ENCODE data around the gene N4BP2. TPM values are rescaled to one million over a fixed set of nuclear protein-coding genes. Genes with fewer than 3 reads are reported as not detected.
A peak's percentile ranks its signal among the peaks of the same experiment; 100 is the strongest.

The N4BP2 gene
- total RNA-seq, 2 experiments from 2014 or later = 31.9 to 33.5 TPM

DNA sequence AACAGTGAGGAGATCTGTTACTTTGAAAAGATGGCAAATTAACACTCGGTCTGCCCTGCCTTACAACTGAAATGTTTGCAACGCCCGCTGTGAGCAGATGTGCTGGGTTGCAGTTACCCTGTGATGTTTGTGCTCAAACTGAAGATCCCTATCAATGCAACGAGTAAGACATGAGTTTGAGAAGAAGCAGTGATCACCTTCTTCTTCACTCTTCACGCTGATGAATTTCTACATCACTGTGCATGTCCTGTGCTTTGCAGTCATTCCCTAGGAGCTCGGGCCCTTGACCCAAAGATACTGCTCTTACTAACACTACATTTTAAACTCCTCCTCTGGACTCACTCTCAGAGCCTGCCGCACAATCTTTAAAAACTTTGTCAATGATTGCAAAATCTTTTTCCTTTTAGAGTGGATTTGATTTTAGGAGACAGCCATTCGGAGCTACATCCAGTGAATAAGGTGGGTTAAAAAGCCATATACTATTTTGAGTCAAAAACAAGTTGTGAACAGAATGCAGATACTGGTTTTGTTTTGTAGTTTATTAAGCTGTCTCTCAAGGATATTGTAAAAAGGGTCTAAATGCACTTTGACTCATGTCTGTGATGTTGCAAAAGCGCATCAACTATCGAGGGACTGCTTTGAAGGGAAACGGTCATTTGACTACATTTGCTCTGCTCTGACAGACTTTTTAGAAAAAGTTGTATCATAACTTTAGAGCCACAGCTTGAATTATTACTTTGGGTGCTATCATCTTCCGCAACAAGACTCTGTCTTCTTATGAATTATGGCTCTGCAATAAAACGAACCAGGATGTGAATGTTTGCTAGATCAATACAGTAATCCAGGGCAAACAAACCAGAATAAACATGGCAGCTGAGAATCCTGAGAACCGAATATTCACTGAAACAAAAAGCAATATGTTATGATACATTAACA, 134.5 kb downstream of the N4BP2 start:
- Mint-ChIP-seq H3K4me3 (peak overlapping the region; percentile 93), H3K27me3 (no peaks in the 10 kb centered on the region), H3K27ac (peak overlapping the region; percentile 97), H3K4me1 (peaks cover 73% of the 10 kb centered on the region), H3K36me3 (peaks cover 13% of the 10 kb centered on the region), H3K9me3 (no peaks in the 10 kb centered on the region)
- ATAC-seq (ENCODE audit: low read depth) (peak; percentile 11), DNase-seq (peak; percentile 41)
- POLR2A ChIA-PET = interaction anchor here (0.6 to 11.8 kb wide), 17 partner anchors 6 to 493 kb away, joined by 3 to 146 read pairs (median 10); partner anchors contain the start of genes N4BP2, RHOH and UBE2K

DNA sequence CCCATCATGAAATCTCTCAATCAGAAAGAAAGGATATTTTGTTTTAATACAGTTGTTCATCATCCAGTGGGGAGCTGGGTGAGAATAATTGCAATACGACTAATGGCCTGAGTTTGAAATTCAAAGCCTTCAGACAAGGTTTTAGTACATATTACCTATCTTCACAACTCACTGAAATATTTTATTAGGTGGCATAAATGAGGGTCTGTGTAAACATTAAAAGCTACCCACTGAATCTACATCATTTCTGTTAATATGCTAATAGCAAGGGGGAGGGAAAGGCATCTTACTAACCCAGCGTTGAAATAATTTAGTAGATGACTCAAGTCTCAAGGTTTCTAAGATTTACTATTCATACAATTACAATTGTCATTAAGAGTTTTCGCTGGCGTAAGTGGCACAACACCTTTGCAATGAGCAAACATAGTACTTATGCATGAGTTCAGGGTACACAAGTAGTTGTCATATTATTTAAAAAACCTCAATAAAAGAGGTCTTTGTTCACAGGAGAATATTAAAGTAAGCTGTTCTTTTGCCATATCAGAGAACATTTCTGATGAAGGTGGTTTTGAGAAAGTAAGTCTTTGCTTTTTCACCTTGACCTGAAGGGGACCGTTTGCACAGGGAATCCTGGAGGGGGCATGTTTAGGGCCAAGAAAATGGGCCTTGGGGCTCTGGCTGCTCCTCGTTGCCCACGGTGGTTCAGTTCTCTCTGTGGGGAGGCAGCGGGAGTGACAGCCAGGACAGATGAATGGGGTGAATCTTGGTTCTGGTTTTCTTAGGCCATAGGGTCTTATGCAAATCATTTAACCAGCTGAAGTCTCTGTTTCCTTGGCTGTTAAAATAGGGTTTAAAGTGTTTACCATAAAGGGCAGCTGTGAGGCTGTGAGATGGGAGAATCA, 135.7 kb downstream of the N4BP2 start:
- POLR2A ChIA-PET = interaction anchor here (0.8 to 11.8 kb wide), 15 partner anchors 5 to 135 kb away, joined by 3 to 146 read pairs (median 12); partner anchors contain the start of genes N4BP2 and RHOH
- ATAC-seq (ENCODE audit: low read depth) = no peak
- peaks cover 67% of the 10 kb centered on the region for H3K4me1 Mint-ChIP-seq
- H3K9me3 Mint-ChIP-seq = no peaks in the 10 kb centered on the region
- H3K36me3 Mint-ChIP-seq = peaks cover 12% of the 10 kb centered on the region
- DNase-seq = no peak
- H3K27me3 Mint-ChIP-seq = no peaks in the 10 kb centered on the region
- peak overlapping the region; percentile 93 for H3K4me3 Mint-ChIP-seq
- H3K27ac Mint-ChIP-seq = peak overlapping the region; percentile 97

DNA sequence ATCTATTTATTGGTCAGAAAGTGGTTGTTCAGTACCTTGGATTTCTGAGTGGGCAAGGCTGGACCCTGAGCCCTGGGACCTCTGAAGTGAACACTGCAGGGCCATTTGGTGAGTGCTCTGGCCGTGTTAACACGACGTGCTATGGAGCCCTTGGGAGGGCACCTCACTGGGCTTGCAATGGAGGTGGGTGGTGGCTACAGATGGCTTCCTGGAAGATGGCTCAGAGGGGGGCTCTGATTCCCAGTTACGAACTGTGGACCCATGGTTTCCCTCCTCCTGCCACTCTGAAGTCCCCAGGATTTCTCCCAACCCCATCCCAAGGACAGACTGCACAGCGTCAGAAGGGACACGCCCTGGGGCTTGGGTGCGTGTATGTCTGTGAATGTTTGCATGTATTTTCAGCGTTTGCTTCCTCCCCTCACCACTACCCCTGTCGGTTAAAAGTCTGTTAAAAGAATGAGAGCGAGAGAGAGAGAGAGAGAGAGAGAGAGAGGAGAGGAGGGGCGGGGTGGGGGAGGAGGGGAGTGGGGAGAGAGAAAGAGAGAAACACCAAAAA, 136.4 kb downstream of the N4BP2 start:
- Mint-ChIP-seq H3K27ac (peak overlapping the region; percentile 97), H3K27me3 (no peaks in the 10 kb centered on the region), H3K4me1 (peaks cover 61% of the 10 kb centered on the region), H3K9me3 (no peaks in the 10 kb centered on the region), H3K36me3 (peaks cover 12% of the 10 kb centered on the region), H3K4me3 (peak overlapping the region; percentile 93)
- DNase-seq (peak; percentile 65), ATAC-seq (ENCODE audit: low read depth) (peak; percentile 28)
- POLR2A ChIA-PET = interaction anchor here (0.9 to 11.5 kb wide), 17 partner anchors 6 to 136 kb away, joined by 3 to 360 read pairs (median 14); partner anchors contain the start of gene N4BP2

DNA sequence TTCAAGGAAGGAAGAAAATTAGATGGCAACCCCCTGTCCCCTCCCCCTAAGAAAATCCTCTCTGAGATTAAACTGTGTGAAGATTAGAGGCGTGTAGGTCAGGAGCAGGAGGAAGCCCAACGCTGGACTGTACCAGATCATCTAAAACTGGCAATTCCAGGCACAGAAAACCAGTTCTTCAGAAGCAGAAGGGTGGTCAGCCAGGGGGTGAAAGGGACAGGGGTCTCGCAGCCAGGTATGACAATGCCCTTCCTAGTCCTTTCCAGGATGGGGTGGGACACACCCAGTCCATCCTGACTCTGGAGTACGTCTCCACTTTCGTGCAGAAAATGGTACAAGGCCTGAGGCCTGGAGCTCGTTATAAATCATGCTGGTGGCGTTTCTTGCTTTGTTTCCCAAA, 136.9 kb downstream of the N4BP2 start:
- POLR2A ChIA-PET = interaction anchor here (0.7 to 11.5 kb wide), 10 partner anchors 7 to 137 kb away, joined by 3 to 360 read pairs (median 23); partner anchors contain the start of gene N4BP2
- peak; percentile 9 for ATAC-seq (ENCODE audit: low read depth)
- peaks cover 61% of the 10 kb centered on the region for H3K4me1 Mint-ChIP-seq
- no peaks in the 10 kb centered on the region for H3K27me3 Mint-ChIP-seq
- H3K9me3 Mint-ChIP-seq = no peaks in the 10 kb centered on the region
- peaks cover 17% of the 10 kb centered on the region for H3K36me3 Mint-ChIP-seq
- DNase-seq = peak; percentile 56
- peak overlapping the region; percentile 97 for H3K27ac Mint-ChIP-seq
- peak overlapping the region; percentile 93 for H3K4me3 Mint-ChIP-seq

DNA sequence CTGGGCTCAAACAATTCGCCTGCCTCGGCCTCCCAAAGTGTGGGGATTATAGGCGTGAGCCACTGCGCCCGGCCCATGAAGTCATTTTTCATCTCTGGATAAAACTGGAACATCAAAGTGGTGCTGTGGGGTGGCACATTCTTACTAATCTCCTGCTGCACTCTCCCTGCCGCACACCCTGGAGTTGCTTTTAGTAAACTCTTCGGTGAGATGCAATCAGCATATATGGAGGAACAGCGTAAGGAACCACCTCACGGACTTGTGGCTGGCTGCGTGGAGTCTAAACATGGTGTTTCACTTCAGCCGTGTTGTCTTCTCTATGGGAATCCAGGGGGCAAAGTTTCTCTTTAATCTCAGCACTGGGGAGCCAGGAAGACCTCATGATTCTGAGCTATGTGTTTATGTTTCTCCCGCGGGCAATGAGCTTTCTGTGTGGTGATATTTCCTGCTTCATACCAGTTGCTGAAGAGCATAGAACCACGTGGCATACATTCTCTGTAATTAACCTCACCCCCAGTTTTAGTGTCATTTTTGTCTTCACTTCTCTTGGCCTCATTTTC, 138.0 kb downstream of the N4BP2 start:
- peak; percentile 46 for ATAC-seq (ENCODE audit: low read depth)
- Mint-ChIP-seq H3K9me3 (no peaks in the 10 kb centered on the region), H3K27ac (peak overlapping the region; percentile 97), H3K4me3 (peak overlapping the region; percentile 93), H3K36me3 (peaks cover 26% of the 10 kb centered on the region), H3K4me1 (peaks cover 55% of the 10 kb centered on the region), H3K27me3 (no peaks in the 10 kb centered on the region)
- POLR2A ChIA-PET = interaction anchor here (0.6 to 11.5 kb wide), 21 partner anchors 8 to 352 kb away, joined by 3 to 360 read pairs (median 7); partner anchors contain the start of gene N4BP2
- DNase-seq = peak; percentile 59

DNA sequence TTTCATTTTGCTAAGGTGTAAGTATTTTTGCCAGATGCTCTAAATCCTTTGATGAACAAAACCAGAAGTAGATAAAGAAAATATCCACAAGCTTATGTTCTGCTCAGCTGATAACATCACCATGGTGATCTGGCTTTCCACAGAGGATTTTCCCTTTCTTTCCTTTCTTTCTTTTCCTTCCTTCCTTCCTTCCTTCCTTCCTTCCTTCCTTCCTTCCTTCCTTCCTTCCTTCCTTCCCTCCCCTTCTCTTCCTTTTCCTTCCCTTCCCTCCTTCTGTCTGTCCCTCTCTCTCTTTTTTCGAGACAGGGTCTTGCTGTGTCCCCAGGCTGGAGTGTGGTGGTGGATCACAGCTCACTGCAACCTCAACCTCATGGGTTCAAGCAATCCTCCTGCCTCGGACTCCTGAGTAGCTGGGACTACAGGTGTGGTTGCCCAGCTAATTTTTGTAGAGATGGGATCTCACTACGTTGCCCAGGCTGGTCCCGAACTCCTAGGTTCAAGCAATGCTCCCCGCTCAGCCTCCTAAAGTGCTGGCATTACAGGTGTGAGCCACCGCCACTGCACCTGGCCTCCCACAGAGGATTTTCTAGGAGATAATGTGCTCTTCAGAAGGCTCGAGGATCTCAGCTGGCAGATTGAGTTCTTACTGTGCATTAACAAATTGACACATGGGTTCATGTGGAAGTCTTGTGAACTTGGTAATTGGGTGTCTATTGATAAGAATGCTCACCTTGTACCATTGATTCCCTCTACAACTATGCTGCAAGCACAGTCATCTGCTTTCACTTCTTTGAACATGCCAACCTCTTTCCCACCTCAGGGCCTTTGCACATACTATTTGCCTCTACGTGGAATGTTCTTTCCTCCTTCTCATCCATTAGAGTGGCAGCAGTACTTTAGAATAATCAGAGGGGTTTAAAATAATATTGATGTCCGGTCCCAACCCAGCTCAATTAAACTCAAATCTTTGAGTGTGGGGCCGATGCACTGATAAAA, 138.8 kb downstream of the N4BP2 start:
- Mint-ChIP-seq H3K27me3 (no peaks in the 10 kb centered on the region), H3K9me3 (no peaks in the 10 kb centered on the region), H3K27ac (peak overlapping the region; percentile 97), H3K4me3 (peak overlapping the region; percentile 93), H3K4me1 (peaks cover 52% of the 10 kb centered on the region), H3K36me3 (peaks cover 33% of the 10 kb centered on the region)
- POLR2A ChIA-PET = interaction anchor here (0.5 to 11.5 kb wide), 31 partner anchors 9 to 497 kb away, joined by 3 to 360 read pairs (median 6); partner anchors contain the start of genes N4BP2 and UBE2K
- ATAC-seq (ENCODE audit: low read depth) = no peak
- DNase-seq = no peak

- no peak for ATAC-seq (ENCODE audit: low read depth)
- DNase-seq = no peak
- Mint-ChIP-seq H3K27me3 (no peaks in the 10 kb centered on the region), H3K4me3 (peak overlapping the region; percentile 93), H3K36me3 (peaks cover 40% of the 10 kb centered on the region), H3K4me1 (peaks cover 48% of the 10 kb centered on the region), H3K9me3 (no peaks in the 10 kb centered on the region), H3K27ac (peak overlapping the region; percentile 97)
- POLR2A ChIA-PET = interaction anchor here (0.7 to 11.5 kb wide), 21 partner anchors 10 to 701 kb away, joined by 3 to 360 read pairs (median 7); partner anchors contain the start of genes N4BP2 and UBE2K
These were observed 139.6 kb downstream of the N4BP2 start for GRCh38 chr4:40196272-40196671.

GRCh38 chr4:40196724-40197281, 140.2 kb downstream of the N4BP2 start, which contains the start of gene RHOH:
Gene RHOH, plus strand, starts transcription at chr4:40197031. Its CDS starts 46,356 bp downstream, at chr4:40243387.
- Mint-ChIP-seq H3K9me3 (no peaks in the 10 kb centered on the region), H3K4me3 (peak within 1 kb of the TSS; percentile 93), H3K36me3 (peaks cover 43% of the 10 kb centered on the region), H3K27me3 (no peaks in the 10 kb centered on the region), H3K4me1 (peaks cover 44% of the 10 kb centered on the region), H3K27ac (peak within 1 kb of the TSS; percentile 97)
- POLR2A ChIA-PET = interaction anchor here (0.7 to 11.5 kb wide), 25 partner anchors 10 to 701 kb away, joined by 3 to 360 read pairs (median 7); partner anchors contain the start of genes N4BP2 and UBE2K
- DNase-seq (peak; percentile 73), ATAC-seq (ENCODE audit: low read depth) (peak; percentile 18)

DNA sequence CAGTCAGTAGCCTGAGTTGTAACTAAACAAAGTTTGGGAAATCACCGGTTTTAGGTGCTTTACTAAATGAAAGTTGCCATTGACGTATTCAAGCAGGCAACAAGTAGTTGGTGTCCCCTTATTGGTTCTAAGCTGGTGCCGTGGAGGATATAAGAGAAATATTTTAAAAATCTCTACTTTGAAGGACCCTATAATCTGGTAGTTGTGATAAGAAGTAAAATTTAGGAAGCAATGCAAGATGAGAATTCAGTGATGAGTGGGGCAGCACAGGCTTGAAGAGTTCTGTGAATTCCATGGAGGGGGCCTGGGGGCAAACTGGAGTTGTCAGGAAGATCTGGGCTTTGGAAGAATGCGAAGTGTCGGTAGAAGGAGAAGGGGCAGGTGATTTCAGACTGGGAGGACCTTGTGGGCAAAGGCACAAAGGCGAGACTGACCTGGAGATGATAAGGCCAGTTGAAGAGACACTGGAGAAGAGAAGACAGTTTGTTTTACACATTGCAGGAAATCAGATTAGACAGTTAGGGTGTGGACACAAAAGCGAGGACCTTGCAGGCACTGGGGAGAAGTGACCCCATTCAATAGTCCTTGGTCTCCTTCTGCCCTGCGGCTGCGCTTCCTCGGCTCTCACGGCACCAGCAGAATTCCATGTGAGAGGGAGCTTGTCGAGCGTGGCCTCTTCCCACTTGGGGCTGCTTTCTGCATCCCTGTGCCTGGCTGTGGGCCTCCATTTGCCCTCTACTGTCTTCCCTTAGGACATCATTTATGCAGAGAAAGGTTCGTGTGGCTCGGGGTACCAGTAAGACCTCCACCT, 141.4 kb downstream of the N4BP2 start:
- Mint-ChIP-seq H3K27ac (peak overlapping the region; percentile 97), H3K27me3 (no peaks in the 10 kb centered on the region), H3K9me3 (no peaks in the 10 kb centered on the region), H3K36me3 (peaks cover 53% of the 10 kb centered on the region), H3K4me3 (peak overlapping the region; percentile 93), H3K4me1 (peaks cover 39% of the 10 kb centered on the region)
- no peak for ATAC-seq (ENCODE audit: low read depth)
- DNase-seq = peak; percentile 60
- POLR2A ChIA-PET = interaction anchor here (0.7 to 11.5 kb wide), 14 partner anchors 11 to 141 kb away, joined by 3 to 360 read pairs (median 30); partner anchors contain the start of gene N4BP2

GRCh38 chr4:40199179-40199670, 142.6 kb downstream of the N4BP2 start:
- H3K9me3 Mint-ChIP-seq = no peaks in the 10 kb centered on the region
- peaks cover 63% of the 10 kb centered on the region for H3K36me3 Mint-ChIP-seq
- H3K4me1 Mint-ChIP-seq = peaks cover 38% of the 10 kb centered on the region
- peak overlapping the region; percentile 97 for H3K27ac Mint-ChIP-seq
- no peaks in the 10 kb centered on the region for H3K27me3 Mint-ChIP-seq
- no peak for ATAC-seq (ENCODE audit: low read depth)
- POLR2A ChIA-PET = interaction anchor here (1.0 to 11.5 kb wide), 21 partner anchors 10 to 352 kb away, joined by 3 to 360 read pairs (median 14); partner anchors contain the start of gene N4BP2
- peak overlapping the region; percentile 93 for H3K4me3 Mint-ChIP-seq
- no peak for DNase-seq

Data from activated naive CD8-positive, alpha-beta T cell treated with anti-CD3 and anti-CD28 coated beads, Interleukin-2, amount 10 ng/mL, durations not matched to agents 7 days and 5 days (primary cell).